SK-N-MC (cell line): ENCODE results near the gene METTL17.

Source experiments
- EZH2 ChIP-seq: fragments of 200-600 bp; sonication (generic); IDR thresholded peaks from one replicate; pipeline ENCODE4 v1.6.1; 2017; ENCODE audit warnings: antibody characterized with exemption
- FOXP2 ChIP-seq: optimal IDR thresholded peaks from 2 replicates; pipeline ENCODE3; 2011; ENCODE audit warnings: mild to moderate bottlenecking, moderate library complexity; ENCODE audit not compliant: insufficient read depth; ENCODE audit errors: extremely low read length, control extremely low read depth
- POLR2AphosphoS5 ChIP-seq: IDR thresholded peaks from 2 replicates; pipeline ENCODE4 v1.6.1; 2012; ENCODE audit warnings: mild to moderate bottlenecking, low read depth, low read length, borderline replicate concordance

- TF ChIP-seq EZH2, result no peak
- TF ChIP-seq POLR2AphosphoS5, result no peak
- no peak for TF ChIP-seq FOXP2
These were observed 11.4 kb downstream of the METTL17 start for GRCh38 chr14:21001218-21001617.
